GM21526 (cell line): ENCODE data around the gene BPTF.
"Not testable (repeated sequence)": the region's sequence is repeated elsewhere in the genome, so short reads cannot be mapped to it uniquely, and the experiment has no call there.

ENCODE experiments used
- ATAC-seq: cut with Tn5 transposase; IDR thresholded peaks from one replicate; pipeline ENCODE4 v1.9.1; 2021; ENCODE audit warnings: moderate library complexity; ENCODE audit not compliant: unreplicated experiment, low FRiP score

The BPTF gene

DNA sequence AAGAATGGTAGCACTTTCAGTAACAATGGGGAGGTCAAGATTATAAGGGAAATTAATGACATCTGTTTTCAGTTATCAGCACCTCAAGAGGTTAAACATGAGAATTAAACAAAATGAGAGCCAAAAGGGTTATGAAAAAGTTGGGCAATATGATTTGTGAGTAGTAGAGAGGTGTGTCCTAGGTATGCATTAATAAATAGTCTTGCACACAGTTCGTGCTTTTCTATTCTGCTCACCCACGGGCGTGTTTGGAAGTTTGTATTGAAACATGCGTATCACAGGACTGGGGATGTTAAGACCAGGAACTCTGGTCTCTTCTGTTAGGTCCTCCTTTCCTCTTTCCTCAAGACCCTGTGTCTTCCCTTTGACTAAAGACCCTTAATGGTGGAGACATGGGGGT is 6.0 kb downstream of the BPTF start:
- ATAC-seq: no peak

- ATAC-seq: no peak
Measured at GRCh38 chr17:67833134-67833533, 7.8 kb downstream of the BPTF start.

DNA sequence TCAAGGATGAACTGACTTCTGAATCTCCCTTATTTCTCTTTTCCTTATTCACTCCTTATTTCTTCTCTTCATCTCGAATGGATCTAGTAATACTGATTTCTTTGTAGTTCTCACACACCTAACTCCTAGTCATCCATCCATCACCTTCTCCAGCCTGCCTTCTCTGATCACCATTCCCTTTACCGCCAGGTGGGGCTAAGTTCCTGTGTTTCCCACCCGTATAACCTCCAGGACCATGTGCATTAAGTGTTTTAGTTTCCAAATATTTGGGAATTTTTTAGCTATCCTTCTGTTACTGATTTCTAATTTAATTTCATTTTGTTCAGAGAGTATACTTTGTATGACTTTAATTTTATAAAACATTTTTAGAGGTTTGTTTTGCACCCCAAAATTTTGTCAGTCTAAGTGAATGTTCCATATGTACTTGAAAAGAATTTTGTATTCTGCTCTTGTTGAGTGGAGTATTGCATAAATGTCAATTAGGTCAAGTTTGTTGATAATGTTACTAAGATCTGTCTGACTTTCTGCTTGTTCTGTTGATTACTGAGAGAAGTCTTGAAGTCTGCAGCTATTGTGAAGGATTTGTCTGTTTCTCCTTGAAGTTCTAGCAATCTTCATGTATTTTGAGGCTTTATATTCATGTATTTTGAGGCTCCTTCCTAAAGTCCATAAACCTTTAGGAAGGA is 8.8 kb downstream of the BPTF start:
- ATAC-seq: no peak

- ATAC-seq: no peak
Measured at GRCh38 chr17:67834634-67835033, 9.3 kb downstream of the BPTF start.

GRCh38 chr17:67836205-67836987 is 11.1 kb downstream of the BPTF start:
- no peak for ATAC-seq

DNA sequence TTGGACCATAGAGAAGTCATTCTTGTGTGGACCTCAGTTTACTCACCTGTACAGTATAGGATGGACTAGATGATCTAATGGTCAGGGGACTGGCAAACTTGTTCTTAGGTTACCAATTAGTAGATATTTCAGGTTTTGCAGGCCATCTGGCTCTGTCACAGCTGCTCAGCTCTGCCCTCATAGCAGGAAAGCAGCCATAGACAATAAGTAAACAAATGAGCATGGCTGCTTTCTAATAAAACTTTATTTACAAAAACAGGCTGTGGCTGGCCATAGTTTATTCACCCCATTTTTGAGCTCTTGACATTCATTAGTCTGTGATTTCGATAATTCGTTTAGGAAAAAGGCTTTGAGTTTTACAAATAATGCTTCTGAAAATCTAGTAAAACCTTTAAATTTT is 12.7 kb downstream of the BPTF start:
- ATAC-seq: no peak

DNA sequence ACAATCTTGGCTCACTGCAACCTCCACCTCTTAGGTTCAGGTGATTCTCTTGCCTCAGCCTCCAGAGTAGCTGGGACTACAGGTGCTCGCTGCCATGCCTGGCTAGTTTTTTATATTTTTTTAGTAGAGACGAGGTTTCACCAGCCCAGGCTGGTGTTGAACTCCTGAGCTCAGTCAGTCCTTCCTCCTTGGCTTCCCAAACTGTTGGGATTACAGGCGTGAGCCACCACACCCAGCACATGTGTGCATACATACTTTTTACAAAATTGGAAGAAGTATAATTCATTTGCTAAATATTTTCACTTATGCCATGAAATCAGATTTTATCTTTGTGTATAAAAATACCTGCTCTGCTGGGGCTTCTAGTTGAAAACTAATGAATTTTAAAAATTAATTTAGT is 13.2 kb downstream of the BPTF start:
- no peak for ATAC-seq

DNA sequence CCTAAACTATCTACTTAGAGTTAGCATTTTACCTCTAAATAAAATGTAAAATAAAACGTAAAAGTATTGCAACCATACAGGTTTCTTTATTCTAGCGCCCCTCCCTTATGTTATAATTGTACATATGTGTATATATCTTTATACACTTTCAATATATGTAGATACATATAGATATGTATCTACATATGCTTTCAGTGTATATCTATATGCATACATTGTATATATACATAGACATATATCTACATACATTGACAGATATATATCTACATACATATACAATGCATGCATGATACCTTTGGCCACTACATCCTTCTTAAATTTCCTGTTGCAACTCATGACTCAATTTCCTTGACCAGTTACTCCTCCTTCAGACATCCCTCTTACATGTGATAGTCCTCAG is 16.7 kb downstream of the BPTF start:
- no peak for ATAC-seq

DNA sequence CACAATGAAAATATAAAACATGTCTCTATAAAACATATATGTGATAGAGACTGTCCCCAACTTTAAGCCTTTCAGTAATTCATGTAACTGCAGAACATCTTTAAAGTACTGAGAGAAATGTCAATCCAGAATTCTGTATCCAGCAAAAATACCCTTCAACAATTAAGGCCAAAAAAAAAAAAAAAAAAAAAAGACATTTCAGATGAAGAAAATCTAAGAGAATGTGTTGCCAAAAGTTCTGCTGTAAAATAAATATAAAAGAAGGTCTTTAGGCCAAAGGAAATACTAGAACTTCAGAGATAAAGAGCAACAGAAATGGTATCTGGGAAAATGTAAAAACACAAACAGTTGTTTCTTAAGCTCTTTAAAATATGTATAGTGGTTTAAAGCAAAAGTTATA is 17.3 kb downstream of the BPTF start:
- ATAC-seq: no peak

GRCh38 chr17:67845374-67845773 is 20.1 kb downstream of the BPTF start:
- no peak for ATAC-seq

- not testable (repeated sequence) for ATAC-seq
Measured at GRCh38 chr17:67848189-67848588, 22.9 kb downstream of the BPTF start.

- ATAC-seq: not testable (repeated sequence)
Measured at GRCh38 chr17:67848846-67849245, 23.5 kb downstream of the BPTF start.

DNA sequence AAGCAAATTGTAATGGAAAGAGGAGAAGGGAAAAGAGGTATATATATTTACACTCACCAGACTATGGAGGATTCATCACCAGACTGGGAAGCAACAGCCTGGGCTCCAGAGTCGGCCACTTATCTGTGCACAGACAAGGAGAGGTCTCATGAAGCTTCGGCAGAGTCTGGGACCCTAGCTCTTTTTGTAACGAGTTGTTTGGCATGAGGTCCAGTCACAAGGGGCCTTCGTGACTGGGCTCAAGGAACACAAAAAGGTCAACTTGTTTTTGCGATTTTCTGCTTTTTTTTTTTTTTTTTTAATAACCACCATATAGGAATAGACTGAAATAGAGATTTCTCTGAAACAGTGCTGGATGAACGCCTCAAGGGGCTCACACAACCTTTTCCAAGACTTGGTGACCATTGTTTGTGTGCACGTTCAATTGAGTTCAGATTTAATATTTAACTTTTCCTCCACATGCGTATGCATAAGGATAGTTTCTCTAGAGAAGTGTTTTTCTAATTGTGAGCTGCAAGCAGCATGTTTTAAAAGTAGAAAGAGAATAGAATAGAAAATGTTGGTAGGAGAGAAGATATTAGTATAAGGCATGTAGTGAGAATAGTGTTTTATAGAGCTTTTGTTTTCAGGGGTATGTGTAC is 25.8 kb downstream of the BPTF start:
- ATAC-seq: no peak

DNA sequence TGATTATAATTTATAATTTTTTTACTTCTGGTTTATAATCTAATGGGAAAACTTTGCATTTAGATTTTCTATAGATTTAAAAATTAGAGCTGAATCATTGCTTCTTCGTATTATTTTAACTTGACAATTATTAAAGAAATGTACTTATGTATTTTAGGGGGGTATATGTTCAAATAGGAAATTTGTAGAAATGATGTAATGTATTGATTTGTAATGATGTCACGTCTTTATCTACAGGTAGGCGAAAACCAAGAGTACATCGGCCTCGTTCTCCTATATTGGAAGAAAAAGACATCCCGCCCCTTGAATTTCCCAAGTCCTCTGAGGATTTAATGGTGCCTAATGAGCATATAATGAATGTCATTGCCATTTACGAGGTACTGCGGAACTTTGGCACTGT is 28.4 kb downstream of the BPTF start:
- no peak for ATAC-seq

GRCh38 chr17:67854378-67854777 is 29.1 kb downstream of the BPTF start:
- no peak for ATAC-seq

GRCh38 chr17:67855504-67856324 is 30.4 kb downstream of the BPTF start:
- no peak for ATAC-seq

DNA sequence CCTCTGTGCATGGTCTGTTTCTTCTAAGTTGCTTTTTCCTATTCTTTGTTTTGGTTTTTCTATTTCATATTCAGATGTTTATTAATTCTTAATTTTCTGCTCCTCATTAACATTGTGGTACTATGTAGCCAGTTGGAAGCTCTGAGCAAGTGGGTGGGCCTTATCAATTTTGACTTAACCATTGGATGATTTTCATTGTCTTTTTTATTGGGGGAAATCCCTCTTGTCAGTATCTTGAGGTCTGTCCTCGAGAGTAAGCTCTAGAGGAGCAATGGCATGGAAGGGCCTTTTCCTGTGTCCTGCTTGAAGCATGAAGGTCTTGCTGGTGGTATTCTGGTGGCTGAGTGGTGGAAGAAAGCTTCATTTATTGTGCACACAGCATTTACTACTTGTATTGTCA is 31.1 kb downstream of the BPTF start:
- ATAC-seq: not testable (repeated sequence)

GRCh38 chr17:67862614-67863217 is 37.4 kb downstream of the BPTF start:
- ATAC-seq: no peak

DNA sequence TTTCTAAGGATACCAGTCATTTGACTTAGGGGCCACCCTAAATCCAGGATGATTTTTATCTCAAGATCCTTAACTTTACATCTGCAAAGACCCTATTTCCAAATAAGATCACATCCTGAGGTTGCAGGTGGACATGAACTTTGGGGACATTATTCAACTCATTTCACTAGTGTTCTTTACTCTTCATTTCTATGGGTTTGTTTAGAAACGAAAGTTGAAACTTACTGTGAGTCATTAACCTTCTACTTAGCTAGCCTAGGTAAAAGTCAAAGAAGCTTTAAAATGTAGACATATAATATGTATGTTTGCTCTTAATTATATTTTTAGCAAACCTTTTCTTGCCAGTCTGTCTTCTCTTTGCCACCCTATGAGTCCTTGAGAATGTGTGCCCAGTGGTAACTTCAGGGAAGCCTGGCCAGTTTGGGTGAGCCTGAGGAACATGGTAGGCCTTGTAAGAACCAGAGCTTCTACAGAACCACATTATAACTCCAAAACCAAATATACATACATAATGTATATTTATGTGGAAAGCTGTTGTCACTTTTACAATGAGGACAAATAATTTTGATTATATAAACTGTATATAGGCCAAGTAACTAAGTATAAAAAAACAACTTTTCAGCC is 38.4 kb downstream of the BPTF start:
- ATAC-seq: no peak

DNA sequence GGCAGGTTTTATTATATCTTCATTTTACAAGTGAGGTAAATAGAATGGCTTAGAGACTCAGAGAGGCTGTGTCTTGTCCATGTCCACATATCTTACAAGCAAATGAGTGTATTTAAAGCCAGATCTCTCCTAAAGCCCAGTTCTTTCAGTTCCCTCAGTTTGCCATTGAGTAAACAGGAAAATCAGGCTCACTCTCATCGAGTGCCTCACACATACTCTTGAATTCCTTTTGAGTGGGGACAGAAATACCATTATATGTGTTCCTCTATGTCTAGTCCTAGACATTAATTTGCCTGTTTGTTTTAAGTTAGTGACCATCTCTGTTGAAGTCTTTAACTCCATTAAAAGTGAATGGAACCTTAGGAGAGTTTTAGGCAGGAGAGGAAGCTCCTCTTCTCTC is 40.1 kb downstream of the BPTF start:
- no peak for ATAC-seq
